CD4-positive, alpha-beta T cell treated with Interleukin-6 at 100 ng/mL for 8 hours (primary cell): ENCODE results near the gene MKRN2OS.

Experiments used
- DNase-seq: peaks from one replicate; pipeline ENCODE4 v3.0.0-alpha.2; 2020; ENCODE audit warnings: mixed read lengths, low spot score

MKRN2OS gene

GRCh38 chr3:12513694-12514446 is 31.4 kb downstream of the MKRN2OS start:
- DNase-seq = no peak

- DNase-seq = no peak
These were observed 32.7 kb downstream of the MKRN2OS start for GRCh38 chr3:12512534-12513118.

- no peak for DNase-seq
These were observed 35.8 kb downstream of the MKRN2OS start for GRCh38 chr3:12509466-12509865.

GRCh38 chr3:12508291-12508700 is 37.0 kb downstream of the MKRN2OS start:
- no peak for DNase-seq

GRCh38 chr3:12507591-12508281 is 37.6 kb downstream of the MKRN2OS start:
- no peak for DNase-seq

- DNase-seq = no peak
These were observed 39.0 kb downstream of the MKRN2OS start for GRCh38 chr3:12506201-12506709.

- DNase-seq = no peak
These were observed 42.0 kb downstream of the MKRN2OS start for GRCh38 chr3:12503126-12503957.

- no peak for DNase-seq
These were observed 43.8 kb downstream of the MKRN2OS start for GRCh38 chr3:12501360-12502020.

GRCh38 chr3:12499474-12499873 is 45.8 kb downstream of the MKRN2OS start:
- DNase-seq = no peak

GRCh38 chr3:12496453-12496761 is 48.9 kb downstream of the MKRN2OS start:
- no peak for DNase-seq

- DNase-seq = no peak
These were observed 49.4 kb downstream of the MKRN2OS start for GRCh38 chr3:12495749-12496452.

GRCh38 chr3:12490547-12490946 is 54.8 kb downstream of the MKRN2OS start:
- no peak for DNase-seq

GRCh38 chr3:12489832-12490231 is 55.5 kb downstream of the MKRN2OS start:
- DNase-seq = no peak
